PC-9 (cell line): ENCODE data around the gene ERH. TPM values are rescaled to one million over a fixed set of nuclear protein-coding genes. Genes with fewer than 3 reads are reported as not detected.
"Not testable (repeated sequence)": the region's sequence is repeated elsewhere in the genome, so short reads cannot be mapped to it uniquely, and the experiment has no call there.

Source experiments
- BruUV-seq: library from RNA; stranded (reverse); fragments of 400-500 nt; replicated peaks from 2 replicates; lab custom pipeline; 2021; lab: Mats Ljungman, UMichigan
- CTCF ChIA-PET: fragments of 300-600 bp; sonication (Branson Sonifier 250); formaldehyde crosslinking; loops from one replicate; lab custom pipeline; 2022; ENCODE audit warnings: antibody characterized with exemption; lab: Charles Lee
- POLR2A ChIA-PET: fragments of 300-600 bp; sonication (Branson Sonifier 250); formaldehyde crosslinking; loops from one replicate; lab custom pipeline; 2022; ENCODE audit warnings: antibody characterized with exemption; ENCODE audit not compliant: unreplicated experiment; lab: Charles Lee
- DNase-seq, 2 experiments: peaks; one replicate each; pipeline versions ENCODE4 v3.0.0 to v3.0.0-alpha.2; 2015 to 2022; ENCODE audit warnings: mixed read lengths in 1 of 2
- H2AFZ ChIP-seq: fragments of 200-600 bp; sonication (generic); 2 replicates; pipeline ENCODE4 v1.8.1; 2017; ENCODE audit warnings: antibody characterized with exemption
- H3F3A ChIP-seq: fragments of 200-600 bp; sonication (generic); 2 replicates; pipeline ENCODE4 v1.8.1; 2017; ENCODE audit warnings: antibody characterized with exemption, mild to moderate bottlenecking, low read depth; ENCODE audit not compliant: insufficient read depth
- H3K27ac ChIP-seq: fragments of 200-600 bp; sonication (generic); 2 replicates; pipeline ENCODE4 v1.6.1; 2016; ENCODE audit warnings: mixed run types
- H3K27me3 ChIP-seq: fragments of 200-600 bp; sonication (generic); 2 replicates; pipeline ENCODE4 v1.6.1; 2016; ENCODE audit warnings: low read depth, mixed run types; ENCODE audit not compliant: insufficient read depth
- H3K36me3 ChIP-seq: fragments of 200-600 bp; sonication (generic); 2 replicates; pipeline ENCODE4 v1.6.1; 2016; ENCODE audit warnings: low read depth, mixed run types
- H3K4me1 ChIP-seq: fragments of 200-600 bp; sonication (generic); replicated peaks from 2 replicates; pipeline ENCODE4 v1.6.1; 2016; ENCODE audit warnings: mixed run types; ENCODE audit not compliant: insufficient read depth
- H3K4me2 ChIP-seq: fragments of 200-600 bp; sonication (generic); 2 replicates; pipeline ENCODE4 v1.6.1; 2017; ENCODE audit warnings: mixed run types
- H3K4me3 ChIP-seq: fragments of 200-600 bp; sonication (generic); 2 replicates; pipeline ENCODE4 v1.6.1; 2016; ENCODE audit warnings: mixed run types
- H3K79me2 ChIP-seq: fragments of 200-600 bp; sonication (generic); 2 replicates; pipeline ENCODE4 v1.6.1; 2017; ENCODE audit warnings: low read depth, mixed run types
- H3K9me2 ChIP-seq: fragments of 200-600 bp; sonication (generic); 2 replicates; pipeline ENCODE4 v1.8.1; 2017; ENCODE audit warnings: mild to moderate bottlenecking; ENCODE audit not compliant: insufficient read depth
- H3K9me3 ChIP-seq: fragments of 200-600 bp; sonication (generic); 2 replicates; pipeline ENCODE4 v1.8.1; 2016; ENCODE audit warnings: low read depth; ENCODE audit not compliant: insufficient read depth
- H4K20me1 ChIP-seq: fragments of 200-600 bp; sonication (generic); 2 replicates; pipeline ENCODE4 v1.8.1; 2017; ENCODE audit not compliant: insufficient read depth
- CTCF ChIP-seq: fragments of 200-600 bp; sonication (generic); conservative IDR thresholded peaks from 2 replicates; pipeline ENCODE4 v1.6.1; 2017; ENCODE audit warnings: mixed run types, antibody characterized with exemption, mild to moderate bottlenecking, moderate library complexity
- EZH2 ChIP-seq: fragments of 200-600 bp; sonication (generic); IDR thresholded peaks from 2 replicates; pipeline ENCODE4 v1.8.0; 2017; ENCODE audit warnings: antibody characterized with exemption, low read depth
- intact Hi-C: fragments of 100-400 bp; cut with micrococcal nuclease; formaldehyde crosslinking; loops from one replicate; pipeline ENCODE4 v1.10.0; 2022; ENCODE audit not compliant: unreplicated experiment
- total RNA-seq: library from RNA; stranded (reverse); gene quantifications from 2 replicates; pipeline ENCODE4 v1.2.3, GENCODE V29; 2021

ERH gene
- total RNA-seq, 1 experiment from 2014 or later: 347 TPM

DNA sequence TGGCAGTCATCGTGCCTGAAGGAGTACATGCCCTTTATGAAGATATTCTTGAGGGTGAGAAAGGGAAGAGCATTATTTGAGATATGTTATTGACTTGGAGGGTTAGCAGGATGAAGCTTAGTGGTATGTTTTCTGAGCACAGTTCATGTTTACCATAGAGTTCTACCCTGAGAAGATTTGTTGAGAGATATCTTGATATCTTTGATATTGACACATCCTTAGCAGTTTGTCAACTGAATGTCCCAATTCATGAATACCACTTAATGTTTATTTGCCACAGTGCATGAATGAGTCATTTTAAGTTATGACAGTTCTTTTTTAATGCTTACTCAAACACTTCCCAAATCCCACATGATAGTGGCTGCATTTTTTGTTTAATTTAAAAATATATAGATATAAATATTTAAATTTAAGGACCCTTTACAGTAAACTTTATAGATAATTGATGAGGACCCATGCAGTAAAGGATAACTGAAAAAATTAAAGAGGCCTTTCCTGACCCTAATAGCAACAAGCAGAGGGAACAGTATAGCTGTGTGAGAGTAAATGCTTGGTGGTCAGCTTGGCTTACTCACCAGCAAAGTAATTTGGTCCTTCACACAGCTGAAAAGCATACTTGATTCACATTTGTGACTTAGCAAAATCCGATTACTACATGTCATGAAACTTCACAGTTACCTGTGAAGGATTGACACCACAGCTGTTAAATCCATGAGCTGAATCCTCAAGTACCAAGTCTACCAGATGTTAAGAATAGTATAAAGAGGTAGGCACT, 26.2 kb upstream of the ERH start:
- Histone ChIP-seq H3K9me3 (no peaks in the 10 kb centered on the region), H3K79me2 (peaks cover 35% of the 10 kb centered on the region), H3K4me1 (no peaks in the 10 kb centered on the region), H3K27me3 (no peaks in the 10 kb centered on the region), H3F3A (no peaks in the 10 kb centered on the region), H3K9me2 (no peaks in the 10 kb centered on the region), H2AFZ (no peak overlapping the region), H3K27ac (no peak overlapping the region), H3K36me3 (peaks cover 19% of the 10 kb centered on the region; the same call in 1 of the 2 replicates), H3K4me3 (no peak overlapping the region), H4K20me1 (peaks cover 31% of the 10 kb centered on the region), H3K4me2 (no peak overlapping the region)
- TF ChIP-seq EZH2 (no peak), CTCF (no peak)
- intact Hi-C loops: no loop called here
- DNase-seq: peak in 1 of 2 experiments; percentile 45
- POLR2A ChIA-PET: interaction anchor here (0.7 kb wide), 1 partner anchor 37 kb away, joined by 3 read pairs; no protein-coding TSS in a partner anchor
- BruUV-seq: no TSS peak
- CTCF ChIA-PET: no interaction called here

DNA sequence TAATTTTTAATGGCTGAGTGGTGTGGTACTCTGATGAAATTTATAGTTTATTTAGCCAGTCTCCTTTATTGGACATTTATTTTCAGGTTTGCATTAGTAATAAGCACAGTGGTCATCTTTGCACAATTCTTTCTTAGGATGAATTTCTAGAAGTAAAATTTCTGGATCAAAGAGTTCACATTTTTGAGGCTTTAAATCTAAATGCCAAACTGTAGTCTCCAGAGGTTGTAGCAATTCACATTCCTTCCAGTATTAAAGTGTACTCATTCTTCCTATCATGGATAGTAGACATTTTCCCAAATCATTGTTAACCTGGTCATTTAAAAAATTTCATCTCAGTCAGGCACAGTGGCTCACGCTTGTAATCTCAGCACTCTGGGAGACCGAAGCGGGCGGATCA, 25.2 kb upstream of the ERH start:
- CTCF ChIA-PET: no interaction called here
- no peaks in the 10 kb centered on the region for H3K4me1 ChIP-seq
- no peaks in the 10 kb centered on the region for H3K27me3 ChIP-seq
- no peak overlapping the region for H3K27ac ChIP-seq
- DNase-seq: no peak
- no peak overlapping the region for H3K4me3 ChIP-seq
- peaks cover 41% of the 10 kb centered on the region for H4K20me1 ChIP-seq
- H2AFZ ChIP-seq: no peak overlapping the region
- H3K36me3 ChIP-seq: peaks cover 19% of the 10 kb centered on the region; the same call in 1 of the 2 replicates
- POLR2A ChIA-PET: no interaction called here
- no peak overlapping the region for H3K4me2 ChIP-seq
- H3K9me3 ChIP-seq: no peaks in the 10 kb centered on the region
- intact Hi-C loops: no loop called here
- no peaks in the 10 kb centered on the region for H3K9me2 ChIP-seq
- peaks cover 45% of the 10 kb centered on the region for H3K79me2 ChIP-seq
- no peaks in the 10 kb centered on the region for H3F3A ChIP-seq
- TF ChIP-seq EZH2 (no peak), CTCF (no peak)
- no TSS peak for BruUV-seq

GRCh38 chr14:69416087-69416486, 18.0 kb upstream of the ERH start:
- H3K4me3 ChIP-seq, H3F3A ChIP-seq, BruUV-seq, POLR2A ChIA-PET, DNase-seq, CTCF ChIA-PET, H3K27ac ChIP-seq, H3K4me2 ChIP-seq, H3K9me3 ChIP-seq, H3K27me3 ChIP-seq, H3K36me3 ChIP-seq, H2AFZ ChIP-seq, H3K9me2 ChIP-seq, H3K4me1 ChIP-seq, intact Hi-C loops: not testable (repeated sequence)
- peaks cover 40% of the 10 kb centered on the region for H4K20me1 ChIP-seq
- peaks cover 93% of the 10 kb centered on the region for H3K79me2 ChIP-seq
